Measurements from ENCODE around the gene SLC39A1. TPM values are rescaled to one million over a fixed set of nuclear protein-coding genes. Genes with fewer than 3 reads are reported as not detected.
A peak's percentile ranks its signal among the peaks of the same experiment; 100 is the strongest.

The SLC39A1 gene
- total and polyA plus RNA-seq, 2 of the 4 experiments (the other 2 are of a cell fraction): 89.1 to 97.7 TPM

DNA sequence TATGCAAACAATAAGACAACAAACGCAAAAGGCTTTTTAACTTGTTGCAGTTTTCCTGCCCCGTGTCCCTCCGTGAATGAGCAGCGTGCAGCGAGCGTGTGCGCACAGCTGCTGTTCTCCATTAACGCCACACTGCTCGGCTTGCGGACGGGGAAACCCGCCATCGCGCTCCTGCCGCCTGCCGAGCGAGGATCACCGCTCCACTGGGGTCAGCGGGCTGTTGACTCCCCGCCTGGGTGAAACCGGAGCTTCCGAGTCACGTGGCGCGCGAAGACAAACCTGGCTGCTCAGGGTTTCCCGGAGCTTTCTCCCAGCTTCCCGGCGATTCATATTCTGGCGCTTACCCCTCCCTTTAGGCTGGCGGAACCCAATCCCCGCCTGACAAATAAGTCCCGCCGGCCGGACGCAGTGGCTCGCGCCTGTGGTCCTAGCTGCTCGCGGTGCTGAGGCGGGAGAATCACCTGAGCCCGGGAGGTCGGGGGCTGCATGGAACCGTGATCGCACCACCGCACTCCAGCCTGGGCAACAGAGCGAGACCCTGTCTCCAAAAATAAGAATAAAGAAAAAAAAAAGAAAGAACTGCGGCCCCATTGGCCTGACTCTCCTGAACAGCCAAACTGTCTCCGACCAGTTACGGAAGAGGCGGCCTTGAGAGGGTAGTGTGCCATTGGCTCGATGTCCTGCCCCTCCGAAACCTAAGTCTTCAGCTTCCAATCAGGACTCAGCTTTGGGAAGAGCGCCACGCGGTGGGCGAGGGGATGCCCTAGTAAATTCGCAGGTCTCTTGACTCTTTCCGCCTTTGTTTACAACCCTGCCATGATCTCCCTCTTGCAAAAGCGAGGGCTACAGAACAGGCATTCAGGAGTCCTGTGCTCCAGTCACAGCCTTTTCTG, 4.0 kb upstream of the SLC39A1 start, which contains the start of gene CREB3L4 (continued):
- TF ChIP-seq CEBPB (IDR thresholded peaks at IDR 0.05; ENCODE audit: low read depth, low read length): no peak
- TF ChIP-seq, protein P1, sequence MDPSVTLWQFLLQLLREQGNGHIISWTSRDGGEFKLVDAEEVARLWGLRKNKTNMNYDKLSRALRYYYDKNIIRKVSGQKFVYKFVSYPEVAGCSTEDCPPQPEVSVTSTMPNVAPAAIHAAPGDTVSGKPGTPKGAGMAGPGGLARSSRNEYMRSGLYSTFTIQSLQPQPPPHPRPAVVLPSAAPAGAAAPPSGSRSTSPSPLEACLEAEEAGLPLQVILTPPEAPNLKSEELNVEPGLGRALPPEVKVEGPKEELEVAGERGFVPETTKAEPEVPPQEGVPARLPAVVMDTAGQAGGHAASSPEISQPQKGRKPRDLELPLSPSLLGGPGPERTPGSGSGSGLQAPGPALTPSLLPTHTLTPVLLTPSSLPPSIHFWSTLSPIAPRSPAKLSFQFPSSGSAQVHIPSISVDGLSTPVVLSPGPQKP (IDR thresholded peaks at IDR 0.05; ENCODE audit: borderline replicate concordance, low read depth, low read length): no peak
- peak; percentile 56; the same call in 1 of the 2 replicates for TF ChIP-seq BHLHE40 (IDR thresholded peaks at IDR 0.05; ENCODE audit: low read depth, low read length)
- no peak for TF ChIP-seq NFE2L2 (IDR thresholded peaks at IDR 0.05; ENCODE audit: low read depth, low read length)
